ENCODE data around the gene BRSK2.
"Not testable (repeated sequence)": the region's sequence is repeated elsewhere in the genome, so short reads cannot be mapped to it uniquely, and the experiment has no call there.

Gene BRSK2

GRCh38 chr11:1389932-1390568 lies at the start of gene BRSK2:
TSS of gene BRSK2 (plus strand) at chr11:1389934. CDS start at chr11:1390285, 351 bp downstream.
- no peak for DNase-seq (ENCODE audit: extremely low read depth in 1 of 2, low read depth in 1 of 2)

- no peak for DNase-seq (ENCODE audit: extremely low read depth in 1 of 2, low read depth in 1 of 2)
These were observed 49.6 kb upstream of the BRSK2 start for GRCh38 chr11:1340111-1340510.

DNA sequence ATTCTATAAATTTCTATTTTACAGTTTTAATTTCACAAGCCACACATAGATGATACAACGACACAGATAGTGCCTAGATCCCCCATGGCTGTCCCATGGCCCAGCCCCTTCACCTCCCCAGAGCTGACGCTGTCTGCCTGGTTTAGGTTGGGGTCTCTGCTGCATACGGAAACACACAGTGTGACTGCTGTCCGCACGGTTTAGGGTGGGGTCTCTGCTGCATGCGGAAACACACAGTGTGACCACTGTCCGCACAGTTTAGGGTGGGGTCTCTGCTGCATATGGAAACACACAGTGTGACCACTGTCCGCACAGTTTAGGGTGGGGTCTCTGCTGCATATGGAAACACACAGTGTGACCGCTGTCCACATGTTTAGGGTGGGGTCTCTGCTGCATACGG lies 48.5 kb upstream of the BRSK2 start:
- not testable (repeated sequence) for DNase-seq (ENCODE audit: extremely low read depth in 1 of 2, low read depth in 1 of 2)

- no peak for DNase-seq (ENCODE audit: extremely low read depth in 1 of 2, low read depth in 1 of 2)
These were observed 47.7 kb upstream of the BRSK2 start for GRCh38 chr11:1341928-1342524.

- no peak for DNase-seq (ENCODE audit: extremely low read depth in 1 of 2, low read depth in 1 of 2)
These were observed 46.8 kb upstream of the BRSK2 start for GRCh38 chr11:1342946-1343345.

- DNase-seq (ENCODE audit: extremely low read depth in 1 of 2, low read depth in 1 of 2): no peak
These were observed 46.2 kb upstream of the BRSK2 start for GRCh38 chr11:1343391-1344055.

- no peak for DNase-seq (ENCODE audit: extremely low read depth in 1 of 2, low read depth in 1 of 2)
These were observed 45.6 kb upstream of the BRSK2 start for GRCh38 chr11:1344056-1344635.

DNA sequence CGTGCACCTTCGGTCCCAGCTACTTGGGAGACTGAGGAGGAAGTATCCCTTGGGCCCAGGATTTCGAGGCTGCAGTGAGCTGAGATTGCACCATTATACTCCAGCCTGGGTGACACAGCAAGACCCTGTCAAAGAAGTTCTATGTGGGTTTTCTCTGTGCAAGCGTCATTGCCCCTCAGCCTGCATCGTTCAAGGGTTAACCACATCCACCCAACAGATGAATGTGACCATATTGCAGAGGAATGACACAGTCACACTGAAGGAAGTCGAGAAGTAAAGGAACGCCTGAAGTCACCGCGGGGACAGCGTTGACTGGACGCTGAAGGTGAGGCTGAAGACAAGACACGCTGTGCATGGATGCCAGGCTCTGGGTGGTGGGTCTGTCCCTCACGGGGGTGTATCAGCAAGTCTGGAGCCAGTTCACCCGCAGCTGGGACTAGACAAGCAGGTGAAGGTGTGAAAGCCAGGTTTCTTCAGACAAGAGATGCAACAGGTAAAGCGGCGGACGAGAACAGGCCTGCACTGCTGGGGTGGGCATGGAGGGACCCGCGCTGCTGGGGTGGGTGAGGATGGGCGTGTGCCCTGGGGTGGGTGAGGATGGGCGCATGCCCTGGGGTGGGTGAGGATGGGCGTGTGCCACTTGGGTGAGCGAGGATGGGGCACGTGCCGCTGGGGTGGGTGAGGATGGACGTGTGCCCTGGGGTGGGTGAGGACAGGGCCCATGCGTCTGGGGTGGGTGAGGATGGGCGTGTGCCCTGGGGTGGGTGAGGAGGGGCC lies 43.8 kb upstream of the BRSK2 start:
- no peak for DNase-seq (ENCODE audit: extremely low read depth in 1 of 2, low read depth in 1 of 2)

DNA sequence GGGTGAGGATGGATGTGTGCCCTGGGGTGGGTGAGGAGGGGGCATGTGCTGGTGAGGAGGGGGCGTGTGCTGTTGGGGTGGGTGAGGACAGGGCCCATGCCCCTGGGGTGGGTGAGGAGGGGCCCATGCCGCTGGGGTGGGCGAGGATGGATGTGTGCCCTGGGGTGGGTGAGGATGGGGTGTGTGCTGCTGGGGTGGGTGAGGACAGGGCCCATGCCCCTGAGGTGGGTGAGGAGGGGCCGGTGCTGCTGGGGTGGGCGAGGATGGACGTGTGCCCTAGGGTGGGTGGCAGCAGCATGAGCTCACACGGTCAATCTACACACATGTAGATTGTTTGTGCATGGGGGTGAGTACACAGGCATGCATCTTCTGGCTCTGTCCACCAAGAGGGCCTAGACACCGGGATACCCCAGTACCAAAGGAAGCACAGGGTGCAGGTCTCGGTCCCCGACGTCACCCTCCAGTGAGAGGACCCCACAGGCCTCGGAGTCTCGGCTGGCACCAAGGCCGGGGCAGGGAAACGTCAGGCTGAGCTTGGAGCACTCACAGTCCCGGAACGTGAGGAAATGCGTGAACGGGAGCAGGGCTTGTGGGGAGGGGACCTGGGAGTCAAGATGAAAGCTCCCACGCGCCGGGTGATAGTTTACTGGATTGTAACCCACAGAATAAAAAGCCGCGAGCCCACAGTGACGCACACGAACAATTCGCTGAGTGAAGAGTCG lies 42.9 kb upstream of the BRSK2 start:
- DNase-seq (ENCODE audit: extremely low read depth in 1 of 2, low read depth in 1 of 2): no peak

DNA sequence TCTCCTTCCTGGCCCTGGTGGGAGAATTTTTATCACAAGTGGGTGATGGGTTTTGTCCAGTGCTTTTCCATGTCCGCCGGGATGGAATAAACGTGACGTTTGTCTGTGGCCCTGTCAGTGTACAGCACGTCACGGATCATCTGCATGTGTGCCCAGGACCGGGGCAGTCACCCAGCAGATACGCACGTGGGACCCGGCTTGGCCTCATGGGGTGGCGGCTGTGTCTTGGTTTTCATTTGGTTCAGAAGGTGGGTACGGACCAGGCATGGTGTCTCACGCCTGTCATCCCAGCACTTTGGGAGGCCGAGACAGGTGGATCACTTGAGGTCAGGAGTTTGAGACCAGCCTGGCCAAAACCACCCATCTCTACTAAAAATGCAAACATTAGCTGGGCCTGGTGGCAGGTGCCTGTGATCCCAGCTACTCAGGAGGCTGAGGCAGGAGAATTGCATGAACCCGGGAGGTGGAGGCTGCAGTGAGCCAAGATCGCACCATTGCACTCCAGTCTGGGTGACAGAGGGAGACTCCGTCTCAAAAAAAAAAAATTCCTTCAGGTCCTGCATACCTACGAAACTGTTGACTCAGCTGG lies 42.2 kb upstream of the BRSK2 start:
- DNase-seq (ENCODE audit: extremely low read depth in 1 of 2, low read depth in 1 of 2): not testable (repeated sequence)

GRCh38 chr11:1348146-1348795 lies 41.5 kb upstream of the BRSK2 start:
- no peak for DNase-seq (ENCODE audit: extremely low read depth in 1 of 2, low read depth in 1 of 2)

DNA sequence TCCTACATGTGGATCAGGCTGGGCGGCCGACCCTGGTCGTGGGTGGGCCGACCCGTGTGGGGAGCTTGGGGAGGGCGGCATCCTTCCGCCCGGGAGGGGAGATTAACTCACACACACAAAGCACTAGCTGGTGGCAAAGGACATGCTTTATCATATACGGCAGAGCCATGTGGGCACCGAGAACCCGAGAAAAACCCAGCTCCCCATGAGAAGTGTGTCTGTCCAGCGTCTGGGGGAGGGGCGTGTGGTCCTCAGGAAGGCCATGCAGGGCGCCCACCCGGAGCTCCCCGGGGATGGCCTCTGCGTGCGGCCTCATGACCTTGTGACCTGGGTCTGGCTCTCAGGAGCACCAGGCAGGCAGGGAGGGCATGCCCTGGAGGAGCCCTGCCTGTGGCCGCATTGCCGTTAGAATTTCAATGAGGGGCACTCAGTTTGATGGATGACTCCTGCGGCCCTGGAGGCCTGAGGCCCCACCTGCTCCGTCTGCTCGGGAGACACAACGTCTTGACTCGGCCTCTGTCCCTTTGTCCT lies 40.9 kb upstream of the BRSK2 start:
- DNase-seq (ENCODE audit: extremely low read depth in 1 of 2, low read depth in 1 of 2): no peak

DNA sequence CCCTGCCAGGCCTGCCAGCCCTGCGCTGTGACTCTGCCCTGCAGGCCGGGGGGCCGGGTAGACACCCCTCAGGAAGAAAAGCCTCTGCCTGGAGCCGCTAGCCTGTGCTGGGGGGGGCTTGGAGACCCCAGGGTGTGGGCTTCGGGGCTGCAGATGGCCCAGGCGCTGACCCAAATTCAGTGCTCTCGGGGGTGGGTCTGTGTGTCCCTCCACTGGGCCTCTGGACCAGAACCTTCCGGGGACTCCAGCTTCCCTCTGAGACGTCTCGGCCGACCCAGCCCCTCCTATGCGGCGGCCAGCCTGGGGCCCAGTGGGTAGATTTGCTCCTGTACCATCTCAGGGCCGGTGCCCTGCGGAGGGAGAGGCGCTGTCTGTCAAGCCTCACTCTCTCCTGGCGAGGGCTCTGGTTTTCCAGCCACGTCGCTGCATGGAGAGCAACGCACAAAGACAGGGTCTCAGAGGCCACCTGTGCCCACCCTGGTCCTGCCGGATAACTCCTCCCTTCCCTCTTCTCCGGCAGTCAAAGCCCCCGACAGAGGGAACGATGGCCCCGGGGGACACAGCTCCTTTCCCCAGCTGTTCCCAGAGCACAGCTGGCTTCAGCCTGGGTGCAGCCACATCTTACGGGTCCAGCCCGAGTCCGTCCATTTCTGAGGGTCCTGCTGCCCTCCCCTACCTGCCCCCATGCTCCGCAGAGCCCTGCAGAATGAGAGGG lies 40.2 kb upstream of the BRSK2 start:
- no peak for DNase-seq (ENCODE audit: extremely low read depth in 1 of 2, low read depth in 1 of 2)

DNA sequence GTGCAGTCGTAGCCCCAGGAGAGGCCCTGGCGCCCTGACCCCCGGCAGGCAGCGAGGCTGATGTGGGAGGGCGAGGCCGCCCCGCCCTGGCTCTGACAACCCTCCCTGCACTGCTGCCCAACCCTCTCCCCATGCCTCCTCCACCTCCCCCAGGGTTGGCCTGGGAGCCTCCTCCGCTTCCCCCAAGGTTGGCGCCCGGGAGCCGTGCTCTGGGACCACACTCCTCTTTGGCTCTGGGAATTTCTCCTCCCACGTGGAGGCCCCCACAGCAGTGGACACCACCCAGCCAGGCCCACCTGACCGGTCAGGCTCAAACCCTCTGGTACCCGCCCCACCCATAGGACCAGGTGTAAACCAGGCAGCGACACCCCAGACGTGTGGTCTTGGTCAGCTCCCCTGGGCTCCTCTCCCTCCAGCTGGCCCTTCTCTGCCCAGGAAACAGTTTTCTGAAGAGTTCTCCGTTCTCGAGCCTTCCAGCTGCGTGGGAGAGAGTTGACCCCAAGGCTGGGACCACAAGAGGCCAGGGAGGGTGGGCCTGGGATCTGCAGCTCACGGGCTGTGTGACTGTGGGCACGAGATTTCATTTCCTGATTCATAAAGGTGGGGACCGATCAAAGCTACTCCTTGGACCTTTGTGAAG lies 39.5 kb upstream of the BRSK2 start:
- DNase-seq (ENCODE audit: extremely low read depth in 1 of 2, low read depth in 1 of 2): no peak

DNA sequence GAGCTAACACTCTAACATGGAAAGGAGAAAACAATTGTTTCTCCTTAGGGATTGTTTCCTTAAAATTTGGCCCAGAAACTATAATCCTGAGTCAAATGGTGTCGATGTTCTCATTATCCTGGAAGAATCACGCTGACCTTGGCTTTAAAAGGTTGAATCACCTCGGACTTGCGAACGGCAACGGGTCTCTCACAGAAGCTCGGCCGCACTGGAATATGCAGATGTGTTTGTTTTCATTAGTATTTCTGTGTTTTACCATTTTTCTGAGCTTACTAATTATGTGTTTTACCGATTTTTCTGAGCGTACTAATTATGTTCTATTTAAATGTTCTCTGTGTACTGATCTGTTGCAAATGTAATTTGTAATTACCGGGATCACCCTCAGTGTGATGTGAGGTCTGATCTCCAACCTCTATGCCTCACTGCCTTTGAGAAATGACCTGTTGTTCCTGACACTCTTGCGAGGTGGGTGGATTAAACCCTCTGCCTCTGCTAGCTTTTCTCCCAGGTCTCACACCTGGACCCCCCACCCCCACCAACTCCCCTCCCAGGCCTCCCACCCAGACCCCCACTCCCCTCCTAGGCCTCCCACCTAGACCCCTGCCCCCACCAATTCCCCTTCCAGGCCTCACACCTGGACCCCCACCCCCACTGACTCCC lies 38.3 kb upstream of the BRSK2 start:
- no peak for DNase-seq (ENCODE audit: extremely low read depth in 1 of 2, low read depth in 1 of 2)

- DNase-seq (ENCODE audit: extremely low read depth in 1 of 2, low read depth in 1 of 2): no peak
These were observed 36.9 kb upstream of the BRSK2 start for GRCh38 chr11:1352696-1353382.
